Sigmoid colon (tissue), 4 donors: ENCODE measurements around the gene ZNF19.

Source experiments
- CTCF ChIP-seq, 4 experiments: fragments of 450-650 bp in 3 of 4; fragments of 200-600 bp in 1 of 4; IDR thresholded peaks; one replicate each; pipeline ENCODE4 v1.5.1; 2016 to 2019; ENCODE audit warnings: antibody characterized with exemption in 4 of 4, mild to moderate bottlenecking in 3 of 4, moderate library complexity in 2 of 4
- EP300 ChIP-seq, 4 donors: sonication (generic); formaldehyde crosslinking; IDR thresholded peaks; one replicate each; pipeline ENCODE4 v1.6.1; 2017; ENCODE audit warnings: antibody characterized with exemption in 4 of 4
- POLR2A ChIP-seq, 2 donors: fragments of 450-650 bp; IDR thresholded peaks; one replicate each; pipeline ENCODE4 v1.6.1; 2016; ENCODE audit warnings: antibody characterized with exemption in 2 of 2, mild to moderate bottlenecking in 2 of 2, moderate library complexity in 2 of 2

GRCh38 chr16:71460941-71461340, 28.2 kb downstream of the ZNF19 start:
- TF ChIP-seq CTCF (IDR thresholded peaks at IDR 0.05), result no peak
- no peak for TF ChIP-seq EP300 (IDR thresholded peaks at IDR 0.05)
- no peak for TF ChIP-seq POLR2A (IDR thresholded peaks at IDR 0.05)
